ENCODE measurements around the gene EMB.

GRCh38 chr5:50415912-50416311 is 25.2 kb downstream of the EMB start:
- TF ChIP-seq RAD21 (IDR thresholded peaks at IDR 0.05) (no peak), YY1 (IDR thresholded peaks at IDR 0.05) (no peak), TAF1 (conservative IDR thresholded peaks at IDR 0.05) (no peak)
- TF ChIP-seq, protein P1, sequence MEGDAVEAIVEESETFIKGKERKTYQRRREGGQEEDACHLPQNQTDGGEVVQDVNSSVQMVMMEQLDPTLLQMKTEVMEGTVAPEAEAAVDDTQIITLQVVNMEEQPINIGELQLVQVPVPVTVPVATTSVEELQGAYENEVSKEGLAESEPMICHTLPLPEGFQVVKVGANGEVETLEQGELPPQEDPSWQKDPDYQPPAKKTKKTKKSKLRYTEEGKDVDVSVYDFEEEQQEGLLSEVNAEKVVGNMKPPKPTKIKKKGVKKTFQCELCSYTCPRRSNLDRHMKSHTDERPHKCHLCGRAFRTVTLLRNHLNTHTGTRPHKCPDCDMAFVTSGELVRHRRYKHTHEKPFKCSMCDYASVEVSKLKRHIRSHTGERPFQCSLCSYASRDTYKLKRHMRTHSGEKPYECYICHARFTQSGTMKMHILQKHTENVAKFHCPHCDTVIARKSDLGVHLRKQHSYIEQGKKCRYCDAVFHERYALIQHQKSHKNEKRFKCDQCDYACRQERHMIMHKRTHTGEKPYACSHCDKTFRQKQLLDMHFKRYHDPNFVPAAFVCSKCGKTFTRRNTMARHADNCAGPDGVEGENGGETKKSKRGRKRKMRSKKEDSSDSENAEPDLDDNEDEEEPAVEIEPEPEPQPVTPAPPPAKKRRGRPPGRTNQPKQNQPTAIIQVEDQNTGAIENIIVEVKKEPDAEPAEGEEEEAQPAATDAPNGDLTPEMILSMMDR (IDR thresholded peaks at IDR 0.05; ENCODE audit: low read depth, low read length, missing input control), result no peak
- TF ChIP-seq, protein P2, sequence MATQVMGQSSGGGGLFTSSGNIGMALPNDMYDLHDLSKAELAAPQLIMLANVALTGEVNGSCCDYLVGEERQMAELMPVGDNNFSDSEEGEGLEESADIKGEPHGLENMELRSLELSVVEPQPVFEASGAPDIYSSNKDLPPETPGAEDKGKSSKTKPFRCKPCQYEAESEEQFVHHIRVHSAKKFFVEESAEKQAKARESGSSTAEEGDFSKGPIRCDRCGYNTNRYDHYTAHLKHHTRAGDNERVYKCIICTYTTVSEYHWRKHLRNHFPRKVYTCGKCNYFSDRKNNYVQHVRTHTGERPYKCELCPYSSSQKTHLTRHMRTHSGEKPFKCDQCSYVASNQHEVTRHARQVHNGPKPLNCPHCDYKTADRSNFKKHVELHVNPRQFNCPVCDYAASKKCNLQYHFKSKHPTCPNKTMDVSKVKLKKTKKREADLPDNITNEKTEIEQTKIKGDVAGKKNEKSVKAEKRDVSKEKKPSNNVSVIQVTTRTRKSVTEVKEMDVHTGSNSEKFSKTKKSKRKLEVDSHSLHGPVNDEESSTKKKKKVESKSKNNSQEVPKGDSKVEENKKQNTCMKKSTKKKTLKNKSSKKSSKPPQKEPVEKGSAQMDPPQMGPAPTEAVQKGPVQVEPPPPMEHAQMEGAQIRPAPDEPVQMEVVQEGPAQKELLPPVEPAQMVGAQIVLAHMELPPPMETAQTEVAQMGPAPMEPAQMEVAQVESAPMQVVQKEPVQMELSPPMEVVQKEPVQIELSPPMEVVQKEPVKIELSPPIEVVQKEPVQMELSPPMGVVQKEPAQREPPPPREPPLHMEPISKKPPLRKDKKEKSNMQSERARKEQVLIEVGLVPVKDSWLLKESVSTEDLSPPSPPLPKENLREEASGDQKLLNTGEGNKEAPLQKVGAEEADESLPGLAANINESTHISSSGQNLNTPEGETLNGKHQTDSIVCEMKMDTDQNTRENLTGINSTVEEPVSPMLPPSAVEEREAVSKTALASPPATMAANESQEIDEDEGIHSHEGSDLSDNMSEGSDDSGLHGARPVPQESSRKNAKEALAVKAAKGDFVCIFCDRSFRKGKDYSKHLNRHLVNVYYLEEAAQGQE (IDR thresholded peaks at IDR 0.05), result no peak
